LoVo (cell line): ENCODE data around the gene XPNPEP1.

Source experiments
- DNase-seq: peaks from one replicate; pipeline ENCODE4 v3.0.0-alpha.2; 2016; ENCODE audit warnings: low spot score

The XPNPEP1 gene

GRCh38 chr10:109922976-109923921, at the start of gene XPNPEP1:
TSS of gene XPNPEP1 (minus strand) at chr10:109923511. CDS start at chr10:109923433, 78 bp downstream.
- peak; percentile 92 for DNase-seq

DNA sequence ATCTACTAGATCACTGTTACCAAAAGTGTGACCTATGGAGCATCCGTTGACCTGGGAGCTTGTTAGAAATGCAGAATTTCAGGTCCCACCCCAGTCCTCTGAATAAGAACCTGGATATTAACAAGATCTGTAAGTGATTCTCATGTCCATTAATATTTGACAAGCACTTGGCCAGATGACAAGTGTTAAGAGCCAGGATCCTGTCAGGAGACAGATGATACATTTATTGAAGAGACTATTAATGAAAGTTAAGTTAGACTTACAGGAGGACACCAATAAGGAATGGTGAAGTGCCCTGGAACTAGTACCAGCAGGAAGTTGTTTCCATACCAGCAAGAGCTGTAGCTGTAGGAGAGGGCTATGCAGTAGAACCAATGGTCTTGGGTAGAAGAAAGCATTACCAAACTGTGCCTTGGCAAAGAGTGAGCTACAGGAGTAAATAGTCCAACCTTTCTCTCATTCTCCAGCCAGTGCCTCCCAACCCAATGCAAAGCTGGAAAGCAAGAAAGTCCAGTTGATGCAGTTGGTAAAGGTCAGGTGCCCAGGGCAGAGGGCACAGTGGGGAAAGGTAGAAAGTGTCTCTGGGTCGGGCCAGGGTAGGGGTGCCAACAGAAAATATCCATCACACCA, 49.2 kb upstream of the XPNPEP1 start:
- DNase-seq, result no peak

- no peak for DNase-seq
Observed at GRCh38 chr10:109971634-109972033, 48.3 kb upstream of the XPNPEP1 start.

DNA sequence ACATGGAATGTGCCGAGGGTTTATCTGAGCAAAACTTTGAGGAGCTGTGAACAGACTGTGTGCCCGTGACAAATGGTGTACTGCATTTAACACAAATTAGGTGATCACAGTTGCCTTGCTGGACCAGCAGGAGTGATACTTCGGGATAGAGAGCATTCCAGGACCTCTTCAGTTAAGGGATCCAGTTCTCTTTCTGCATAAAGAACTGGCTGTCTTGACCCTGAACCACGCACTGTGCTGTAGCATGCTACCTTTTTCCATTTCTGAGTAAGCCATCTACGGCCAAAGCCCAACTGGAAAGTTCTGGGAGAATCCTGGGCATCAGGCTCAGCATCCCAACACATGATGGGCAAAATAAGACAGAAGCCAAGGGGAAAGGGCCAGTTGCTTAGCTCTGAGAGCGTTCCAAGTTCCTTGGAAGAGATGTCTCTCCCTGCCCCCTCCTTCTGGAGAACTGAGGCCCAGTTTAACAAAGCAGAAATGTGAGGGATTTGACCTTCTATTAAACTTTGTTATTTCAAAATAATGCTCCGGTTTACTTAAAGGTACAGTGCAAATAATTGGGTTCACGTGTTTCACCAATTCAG, 46.5 kb upstream of the XPNPEP1 start:
- DNase-seq, result no peak

GRCh38 chr10:109968953-109969759, 45.8 kb upstream of the XPNPEP1 start:
- no peak for DNase-seq

DNA sequence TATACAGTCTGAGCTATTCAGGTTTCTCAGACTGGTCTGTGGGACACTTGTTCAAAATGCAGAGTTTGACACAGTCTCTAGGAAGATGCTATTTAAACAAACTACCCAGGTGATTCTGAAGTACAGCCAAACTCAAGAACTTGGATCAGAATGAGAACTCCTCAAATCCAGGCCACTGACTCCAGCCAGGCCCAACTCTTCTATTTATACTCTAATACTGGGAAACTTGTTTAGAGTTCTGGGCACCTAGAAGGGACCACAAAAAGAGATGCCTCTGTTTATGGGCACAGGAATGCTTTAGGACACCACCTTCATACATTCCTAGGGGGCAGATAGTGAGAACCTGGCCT, 44.4 kb upstream of the XPNPEP1 start:
- no peak for DNase-seq

DNA sequence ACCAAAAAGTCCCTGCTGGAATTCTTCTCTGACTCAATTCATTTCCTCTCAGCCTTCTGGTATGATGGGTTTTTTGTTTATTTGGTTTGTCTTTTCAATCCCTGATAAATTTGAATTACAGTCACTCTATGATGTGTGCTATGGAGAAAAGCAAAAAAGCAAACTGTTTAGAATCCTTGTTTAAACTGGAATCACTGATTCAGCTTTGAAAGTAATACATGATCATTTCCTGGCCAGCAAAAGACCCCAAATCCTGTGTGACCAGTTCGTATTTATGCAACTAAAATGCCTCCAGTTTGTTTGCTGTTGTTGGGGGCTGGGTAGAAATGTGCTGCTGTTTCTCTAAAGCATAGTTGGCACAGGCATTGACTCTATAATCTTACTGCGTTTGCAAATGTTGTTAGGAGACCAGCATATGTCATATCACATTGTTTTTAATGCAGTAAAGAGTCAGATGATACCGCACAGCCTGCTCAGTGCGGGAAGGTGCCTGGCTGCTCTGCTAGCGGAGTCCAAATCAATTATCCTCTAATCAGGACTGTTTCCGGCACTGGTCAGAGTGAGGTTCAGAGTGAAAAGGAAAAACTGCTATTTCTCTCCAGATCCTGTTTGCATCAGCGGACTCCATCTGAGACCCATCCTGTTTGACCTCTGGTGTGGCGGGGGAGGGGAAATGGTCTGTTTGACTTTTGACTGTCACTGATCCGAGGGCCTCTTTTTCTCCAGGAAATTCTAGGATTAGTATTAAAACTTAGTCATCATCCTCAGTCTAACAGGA, 43.8 kb upstream of the XPNPEP1 start:
- no peak for DNase-seq

- no peak for DNase-seq
Observed at GRCh38 chr10:109964318-109964717, 41.0 kb upstream of the XPNPEP1 start.

- DNase-seq, result no peak
Observed at GRCh38 chr10:109963439-109963838, 40.1 kb upstream of the XPNPEP1 start.

- no peak for DNase-seq
Observed at GRCh38 chr10:109962247-109962646, 38.9 kb upstream of the XPNPEP1 start.

GRCh38 chr10:109961174-109962001, 38.1 kb upstream of the XPNPEP1 start:
- no peak for DNase-seq

DNA sequence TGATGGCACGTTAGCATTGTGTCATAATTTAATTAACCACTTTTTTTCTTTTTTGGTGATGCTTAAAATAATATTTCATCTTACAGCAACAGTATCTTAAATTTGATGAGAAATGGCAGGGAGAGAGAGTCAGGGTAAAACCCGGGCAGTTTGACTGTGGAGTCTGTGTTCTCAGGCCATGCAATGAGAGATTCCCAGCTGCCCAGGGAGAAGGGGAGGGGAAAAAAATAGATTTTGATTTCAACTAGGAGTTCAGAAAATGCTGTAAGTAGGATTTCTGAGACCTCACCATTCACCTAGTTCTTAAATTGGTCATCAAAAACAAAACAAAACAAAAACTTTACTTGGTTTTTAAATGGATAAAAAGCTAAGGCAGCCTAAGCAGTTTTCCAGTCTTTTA, 37.4 kb upstream of the XPNPEP1 start:
- no peak for DNase-seq

DNA sequence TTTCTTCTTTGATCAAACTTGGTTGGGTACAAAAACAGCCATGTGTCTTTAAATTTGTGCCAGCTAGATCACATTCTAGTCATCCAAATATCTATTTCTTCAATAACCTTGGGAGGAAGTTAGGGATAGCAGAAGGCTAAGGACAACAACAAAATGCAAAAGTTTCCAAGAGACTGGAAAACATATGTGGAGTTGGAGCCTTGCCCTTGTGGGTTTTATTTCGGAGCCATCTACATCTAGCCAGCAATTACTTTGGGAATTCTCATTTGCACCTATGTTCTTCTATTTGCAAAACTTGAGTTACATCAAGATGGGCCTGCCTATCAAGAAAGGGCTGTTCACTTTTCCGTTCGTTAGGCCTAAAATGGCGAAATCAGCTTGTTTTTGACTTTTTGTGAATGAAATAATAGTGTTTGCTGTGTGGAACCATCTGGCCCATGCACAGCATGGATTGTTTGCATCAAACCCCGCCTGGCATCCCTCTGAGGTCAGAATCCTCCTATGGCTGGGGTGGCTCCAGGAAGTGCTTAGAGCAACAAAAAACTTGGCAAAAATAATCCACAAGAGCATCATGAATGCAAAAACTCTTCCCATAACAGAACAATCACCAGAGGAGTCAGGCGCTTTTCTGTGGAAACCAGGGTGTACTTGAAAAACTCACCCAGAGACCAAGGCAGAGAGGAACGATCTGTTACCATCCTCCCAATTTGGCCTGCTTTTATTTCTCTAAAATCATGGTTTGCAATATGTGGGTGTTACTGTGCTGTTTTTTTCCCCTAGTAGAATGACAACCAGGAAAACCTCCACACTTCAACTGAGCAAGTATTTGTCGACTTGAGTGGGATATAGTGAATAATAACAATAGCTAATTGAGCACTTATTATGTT, 36.2 kb upstream of the XPNPEP1 start:
- no peak for DNase-seq

DNA sequence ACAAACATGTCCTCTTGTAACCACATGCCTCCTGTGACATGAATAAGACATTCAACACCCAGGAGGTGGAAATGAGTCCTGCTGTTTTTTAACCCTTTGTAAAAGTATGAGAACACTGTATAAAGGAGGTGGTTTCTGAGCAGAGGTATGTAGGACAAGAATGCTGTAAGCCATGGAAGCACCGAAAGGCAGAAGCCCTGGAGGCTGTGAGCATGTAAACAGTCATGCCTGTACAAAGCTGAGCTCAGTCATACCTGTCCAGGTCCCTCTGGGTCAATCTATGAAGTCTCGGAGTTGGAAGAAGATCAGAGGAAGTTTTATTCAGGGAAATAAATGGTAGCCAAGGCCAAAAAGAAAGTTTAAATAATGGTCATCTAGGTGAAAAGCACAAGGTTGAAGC, 34.7 kb upstream of the XPNPEP1 start:
- DNase-seq, result no peak

DNA sequence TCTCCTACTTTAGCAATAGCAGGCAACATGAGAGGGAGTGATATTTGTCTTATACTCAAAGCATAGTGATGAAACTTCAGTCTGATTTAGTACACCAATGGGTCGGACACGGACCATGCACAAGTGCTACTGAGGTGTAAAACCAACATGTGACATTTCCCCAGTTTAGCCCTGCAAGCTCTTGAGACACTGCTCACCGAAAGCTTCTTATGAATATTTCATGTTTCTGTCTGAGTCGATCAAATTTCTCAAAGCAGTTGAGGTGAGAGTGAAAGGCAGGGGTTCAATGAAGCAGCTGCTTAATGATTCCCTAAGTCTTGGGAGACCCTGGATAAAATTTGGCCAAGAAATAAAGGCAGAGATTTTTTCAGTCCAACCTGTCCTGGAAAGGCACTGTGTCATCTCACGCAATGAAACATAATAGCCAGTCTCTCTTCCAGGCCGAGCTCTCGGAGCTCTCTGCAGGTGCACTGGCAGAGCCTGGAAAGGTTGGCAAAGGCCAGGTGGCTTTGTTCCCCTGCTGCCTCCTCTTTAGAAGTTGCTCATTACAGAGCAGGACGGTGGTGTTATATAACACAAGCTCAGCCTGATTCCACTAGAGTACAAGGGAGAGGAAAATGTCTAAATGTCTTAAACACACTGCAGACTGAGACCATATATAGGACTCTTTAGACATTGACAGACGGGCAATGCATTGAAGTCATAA, 33.9 kb upstream of the XPNPEP1 start:
- no peak for DNase-seq

- peak; percentile 53 for DNase-seq
Observed at GRCh38 chr10:109956454-109957091, 33.3 kb upstream of the XPNPEP1 start.

GRCh38 chr10:109953766-109954165, 30.5 kb upstream of the XPNPEP1 start:
- no peak for DNase-seq

- no peak for DNase-seq
Observed at GRCh38 chr10:109952526-109952925, 29.2 kb upstream of the XPNPEP1 start.
